GM18517 (cell line): Measurements from ENCODE around the gene FAIM2.

Experiments
- ATAC-seq: cut with Tn5 transposase; IDR thresholded peaks from one replicate; pipeline ENCODE4 v1.9.1; 2021; ENCODE audit warnings: mild to moderate bottlenecking, moderate library complexity; ENCODE audit not compliant: unreplicated experiment

Gene FAIM2

GRCh38 chr12:49828133-49829091 is 75.3 kb downstream of the FAIM2 start, which contains the start of gene NCKAP5L:
NCKAP5L (minus strand) TSS chr12:49828413; CDS start chr12:49804044, 24,369 bp downstream.
- ATAC-seq = peak; percentile 80

GRCh38 chr12:49827401-49828099 is 76.2 kb downstream of the FAIM2 start:
- no peak for ATAC-seq

GRCh38 chr12:49827051-49827400 is 76.7 kb downstream of the FAIM2 start:
- ATAC-seq = no peak

DNA sequence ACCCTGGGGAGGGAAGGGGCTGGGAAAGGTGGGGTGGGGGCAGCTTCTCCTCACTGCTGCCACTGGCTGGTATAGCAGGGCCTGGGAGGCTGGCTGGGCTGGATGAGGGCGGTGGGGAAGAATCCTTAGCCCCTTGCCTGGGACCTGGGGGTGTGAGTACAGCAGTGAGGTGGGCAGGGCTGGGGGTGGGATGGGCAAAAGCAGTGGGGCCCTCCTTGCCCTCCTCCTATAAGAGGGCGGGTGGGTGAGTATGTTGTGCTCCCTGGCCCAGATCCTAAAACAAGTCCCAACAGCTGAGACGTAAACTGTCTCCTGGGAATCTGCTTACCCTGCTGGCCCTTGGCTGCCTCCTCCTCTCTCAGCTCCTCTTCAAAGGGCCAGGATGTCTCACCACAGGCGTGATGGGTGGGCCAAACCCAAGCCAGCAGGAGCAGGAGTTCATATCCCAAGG is 77.7 kb downstream of the FAIM2 start:
- no peak for ATAC-seq

GRCh38 chr12:49825360-49825970 is 78.2 kb downstream of the FAIM2 start:
- no peak for ATAC-seq

- no peak for ATAC-seq
Measured at GRCh38 chr12:49824895-49825294, 78.8 kb downstream of the FAIM2 start.

GRCh38 chr12:49824416-49824815 is 79.3 kb downstream of the FAIM2 start:
- no peak for ATAC-seq

DNA sequence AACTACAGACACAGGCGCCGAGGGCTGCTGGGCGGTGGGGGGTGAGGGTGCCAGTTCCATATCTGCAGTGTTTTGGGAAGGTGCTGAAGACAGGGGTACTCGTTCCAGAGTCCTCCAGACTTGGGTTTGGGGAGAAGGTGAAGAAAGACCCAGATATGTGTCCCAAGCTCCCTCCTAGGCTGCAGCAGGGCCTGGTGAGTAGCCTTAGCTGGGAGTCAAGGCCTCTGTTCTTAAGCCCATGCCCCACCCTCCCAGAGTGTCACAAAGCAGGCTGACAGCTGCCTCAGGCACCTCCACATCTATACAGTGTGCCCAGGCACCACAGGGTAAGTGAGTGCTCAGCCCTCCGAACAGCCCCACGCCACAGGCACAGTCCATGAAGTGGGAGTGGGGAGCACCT is 79.7 kb downstream of the FAIM2 start:
- no peak for ATAC-seq

GRCh38 chr12:49823350-49823749 is 80.3 kb downstream of the FAIM2 start:
- no peak for ATAC-seq

GRCh38 chr12:49821373-49822287 is 82.1 kb downstream of the FAIM2 start:
- ATAC-seq = no peak

DNA sequence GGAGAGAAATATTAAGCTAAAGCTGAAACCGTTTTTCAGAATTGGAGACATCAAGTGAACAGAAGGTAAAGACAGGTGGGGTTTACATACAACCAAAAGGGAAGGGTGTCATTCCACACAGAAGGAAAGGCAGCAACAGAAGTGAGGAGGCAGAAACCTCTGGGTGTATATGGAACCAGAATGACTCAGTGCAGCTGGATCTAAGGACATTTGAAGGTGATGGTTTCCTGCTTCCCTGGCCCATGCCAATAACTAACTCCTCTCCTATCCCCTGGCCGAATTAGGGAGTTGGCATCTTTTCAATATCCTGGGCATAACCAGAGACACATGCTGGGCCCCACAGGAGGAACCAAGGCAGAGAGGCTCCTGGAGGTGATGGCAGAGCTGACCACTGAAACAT is 83.9 kb downstream of the FAIM2 start:
- ATAC-seq = no peak

DNA sequence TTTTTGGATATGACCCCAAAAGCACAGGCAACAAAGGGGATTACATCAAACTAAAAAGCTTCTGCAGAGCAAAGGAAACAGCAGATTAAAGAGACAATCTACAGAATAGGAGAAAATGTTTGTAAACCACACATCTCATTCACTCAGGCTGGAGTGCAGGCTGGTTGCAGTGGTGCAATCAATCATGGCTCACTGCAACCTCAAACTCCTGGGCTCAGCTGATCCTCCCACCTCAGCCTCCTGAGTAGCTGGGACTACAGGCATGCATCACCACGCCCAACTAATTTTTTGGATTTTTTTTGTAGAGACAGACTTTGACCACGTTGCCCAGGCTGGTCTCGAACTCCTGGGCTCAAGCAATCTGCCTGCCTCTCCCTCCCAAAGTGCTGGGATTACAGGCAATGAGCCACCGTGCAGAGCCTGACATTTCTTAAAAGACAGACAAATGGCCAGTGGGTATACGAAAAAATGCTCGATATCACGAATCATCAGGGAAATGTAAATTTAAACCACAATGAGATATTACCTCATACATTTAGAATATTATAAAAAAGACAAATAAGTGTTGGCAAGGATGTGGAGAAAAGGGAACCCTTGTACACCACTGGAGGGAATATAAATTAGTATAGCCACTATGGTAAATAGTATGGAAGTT is 85.3 kb downstream of the FAIM2 start:
- no peak for ATAC-seq
